Adrenal gland (tissue), 12 donors: ENCODE results near the gene ITLN2. TPM values are rescaled to one million over a fixed set of nuclear protein-coding genes. Genes with fewer than 3 reads are reported as not detected.

Experiments
- polyA plus RNA-seq, 3 donors: library from polyadenylated mRNA; stranded (reverse); fragments of 200-250 nt in 2 of 3; fragments of 350-450 nt in 1 of 3; fragmentation: Illumina TruSeq in 1 of 3; extraction: RNeasy Lipid Tissue Mini Kit (QIAGEN cat#74804) in 1 of 3; gene quantifications; one replicate each; pipeline ENCODE4 v1.2.3, GENCODE V29; 2013 to 2014
- total RNA-seq, 9 donors: library from RNA; depleted of rRNA in 4 of 9; stranded (reverse); fragments of >200 nt in 4 of 9; fragments of 120-200 nt in 1 of 9; fragmentation: NEBNext Ultra II Directional in 1 of 9; extraction: Animal tissue kit (Norgen Biotek cat#: 25700) in 1 of 9; gene quantifications; one replicate each; pipeline versions ENCODE4 v1.1.0 to v1.2.4, GENCODE V29; 2013 to 2023
- donor health status: healthy with polysubstance abuse.
- donor health status: Bipolar disorder and iron deficiency.
- donor health status: DM: yes; HTN: yes; CAD: no.
- donor health status: DM: no; HTN: no; CAD: no.
- donor health status: DM: no; HTN: no; CAD: no.
- donor health status: DM: yes; HTN: yes; CAD: no.

ITLN2 gene
- total and polyA plus RNA-seq, 12 donors = 0.32 to 3.1 (median 1.1) TPM; not detected in 9

Other genes starting within 250 kb of the ITLN2 start
- 1 to 10 TPM in 8 of 9 donors, not detected in 1; 1.4 to 8.4 (median 4.3) TPM for gene CD48, start 243.0 kb downstream of the ITLN2 start, total RNA-seq
- gene CD48, start 243.0 kb downstream of the ITLN2 start, polyA plus RNA-seq = 1 to 10 TPM; 3.0 to 9.0 (median 3.4) TPM
- gene SLAMF7, start 215.6 kb downstream of the ITLN2 start, total RNA-seq = 1 to 10 TPM in 3 of 9 donors, under 1 TPM in 4, not detected in 2; 0.26 to 2.5 (median 0.57) TPM
- gene SLAMF7, start 215.6 kb downstream of the ITLN2 start, polyA plus RNA-seq = 1 to 10 TPM in 2 of 3 donors, under 1 TPM in 1; 0.51 to 3.1 (median 2.3) TPM
- 1 to 10 TPM in 1 of 9 donors, under 1 TPM in 6, not detected in 2; 0.14 to 1.0 (median 0.25) TPM for gene LY9, start 158.6 kb downstream of the ITLN2 start, total RNA-seq
- gene LY9, start 158.6 kb downstream of the ITLN2 start, polyA plus RNA-seq = 1 to 10 TPM in 1 of 3 donors, under 1 TPM in 2; 0.27 to 1.3 (median 0.42) TPM
- gene CD244, start 91.9 kb downstream of the ITLN2 start, total RNA-seq = 1 to 10 TPM in 1 of 9 donors, under 1 TPM in 7, not detected in 1; 0.15 to 1.4 (median 0.32) TPM
- under 1 TPM; 0.17 to 0.88 (median 0.22) TPM for gene CD244, start 91.9 kb downstream of the ITLN2 start, polyA plus RNA-seq
- gene ITLN1, start 69.6 kb downstream of the ITLN2 start, total RNA-seq = 1 to 10 TPM in 1 of 9 donors, under 1 TPM in 2, not detected in 6; 0.41 to 2.9 (median 0.52) TPM
- 1 to 10 TPM in 2 of 3 donors, not detected in 1; 2.4 to 4.1 TPM for gene ITLN1, start 69.6 kb downstream of the ITLN2 start, polyA plus RNA-seq
- 10 to 100 TPM; 32.1 to 99.1 (median 60.6) TPM for gene F11R, start 66.3 kb upstream of the ITLN2 start, total RNA-seq
- 10 to 100 TPM; 19.3 to 83.0 (median 22.9) TPM for gene F11R, start 66.3 kb upstream of the ITLN2 start, polyA plus RNA-seq
- gene TSTD1, start 84.2 kb upstream of the ITLN2 start, total RNA-seq = 100 to 1,000 TPM in 3 of 9 donors, 10 to 100 TPM in 6; 46.3 to 280 (median 86.7) TPM
- 100 to 1,000 TPM in 2 of 3 donors, 10 to 100 TPM in 1; 57.8 to 153 (median 109) TPM for gene TSTD1, start 84.2 kb upstream of the ITLN2 start, polyA plus RNA-seq
- 10 to 100 TPM; 41.3 to 82.9 (median 63.7) TPM for gene USF1, start 91.2 kb upstream of the ITLN2 start, total RNA-seq
- 100 to 1,000 TPM in 2 of 3 donors, 10 to 100 TPM in 1; 48.0 to 153 (median 144) TPM for gene USF1, start 91.2 kb upstream of the ITLN2 start, polyA plus RNA-seq
- gene ARHGAP30, start 115.1 kb upstream of the ITLN2 start, total RNA-seq = 10 to 100 TPM in 5 of 9 donors, 1 to 10 TPM in 3, under 1 TPM in 1; 0.89 to 15.7 (median 10.1) TPM
- 10 to 100 TPM in 1 of 3 donors, 1 to 10 TPM in 2; 3.7 to 17.5 (median 4.5) TPM for gene ARHGAP30, start 115.1 kb upstream of the ITLN2 start, polyA plus RNA-seq
- under 1 TPM in 1 of 9 donors, not detected in 8; 0.06 TPM for gene NECTIN4, start 134.7 kb upstream of the ITLN2 start, total RNA-seq
- gene NECTIN4, start 134.7 kb upstream of the ITLN2 start, polyA plus RNA-seq = under 1 TPM in 1 of 3 donors, not detected in 2; 0.10 TPM
- 10 to 100 TPM in 7 of 9 donors, 1 to 10 TPM in 2; 5.2 to 28.1 (median 19.4) TPM for gene KLHDC9, start 143.6 kb upstream of the ITLN2 start, total RNA-seq
- gene KLHDC9, start 143.6 kb upstream of the ITLN2 start, polyA plus RNA-seq = 10 to 100 TPM in 2 of 3 donors, 1 to 10 TPM in 1; 5.5 to 25.4 (median 24.4) TPM
- 100 to 1,000 TPM in 1 of 9 donors, 10 to 100 TPM in 8; 33.6 to 103 (median 52.4) TPM for gene PFDN2, start 163.2 kb upstream of the ITLN2 start, total RNA-seq
- gene PFDN2, start 163.2 kb upstream of the ITLN2 start, polyA plus RNA-seq = 100 to 1,000 TPM in 2 of 3 donors, 10 to 100 TPM in 1; 85.9 to 452 (median 363) TPM
- 100 to 1,000 TPM in 6 of 9 donors, 10 to 100 TPM in 3; 77.1 to 122 (median 106) TPM for gene NIT1, start 163.3 kb upstream of the ITLN2 start, total RNA-seq
- 100 to 1,000 TPM in 1 of 3 donors, 10 to 100 TPM in 2; 72.2 to 147 (median 88.6) TPM for gene NIT1, start 163.3 kb upstream of the ITLN2 start, polyA plus RNA-seq
- 10 to 100 TPM; 22.0 to 38.2 (median 31.5) TPM for gene DEDD, start 177.9 kb upstream of the ITLN2 start, total RNA-seq
- gene DEDD, start 177.9 kb upstream of the ITLN2 start, polyA plus RNA-seq = 10 to 100 TPM; 30.9 to 35.0 (median 33.1) TPM
- 100 to 1,000 TPM in 6 of 9 donors, 10 to 100 TPM in 3; 59.0 to 127 (median 106) TPM for gene UFC1, start 199.2 kb upstream of the ITLN2 start, total RNA-seq
- gene UFC1, start 199.2 kb upstream of the ITLN2 start, polyA plus RNA-seq = 100 to 1,000 TPM; 121 to 166 (median 126) TPM
- 10 to 100 TPM; 12.0 to 44.0 (median 27.5) TPM for gene USP21, start 204.7 kb upstream of the ITLN2 start, total RNA-seq
- gene USP21, start 204.7 kb upstream of the ITLN2 start, polyA plus RNA-seq = 10 to 100 TPM; 19.3 to 44.9 (median 41.5) TPM
- 10 to 100 TPM; 19.4 to 56.2 (median 36.1) TPM for gene PPOX, start 211.6 kb upstream of the ITLN2 start, total RNA-seq
- gene PPOX, start 211.6 kb upstream of the ITLN2 start, polyA plus RNA-seq = 100 to 1,000 TPM in 2 of 3 donors, 10 to 100 TPM in 1; 13.2 to 268 (median 150) TPM
- 10 to 100 TPM; 25.8 to 38.8 (median 30.0) TPM for gene B4GALT3, start 222.7 kb upstream of the ITLN2 start, total RNA-seq
- 10 to 100 TPM; 21.9 to 35.9 (median 26.6) TPM for gene B4GALT3, start 222.7 kb upstream of the ITLN2 start, polyA plus RNA-seq
- gene ADAMTS4, start 244.2 kb upstream of the ITLN2 start, total RNA-seq = 10 to 100 TPM in 6 of 9 donors, 1 to 10 TPM in 2, under 1 TPM in 1; 0.67 to 29.2 (median 10.3) TPM
- 10 to 100 TPM in 1 of 3 donors, 1 to 10 TPM in 2; 1.7 to 16.1 (median 9.3) TPM for gene ADAMTS4, start 244.2 kb upstream of the ITLN2 start, polyA plus RNA-seq
- 100 to 1,000 TPM; 133 to 305 (median 191) TPM for gene NDUFS2, start 247.6 kb upstream of the ITLN2 start, total RNA-seq
- gene NDUFS2, start 247.6 kb upstream of the ITLN2 start, polyA plus RNA-seq = 100 to 1,000 TPM in 1 of 3 donors, 10 to 100 TPM in 2; 78.3 to 175 (median 99.2) TPM